HEK293 (cell line): ENCODE measurements around the gene VPS13D.

ENCODE experiments used
- BCL11A ChIP-seq: fragments of 450-650 bp; formaldehyde crosslinking; IDR thresholded peaks from 2 replicates; pipeline ENCODE4 v1.5.1; 2016; ENCODE audit warnings: low read depth, missing biosample characterization, missing genetic modification characterization
- GLIS2 ChIP-seq: fragments of 450-650 bp; formaldehyde crosslinking; IDR thresholded peaks from 2 replicates; pipeline ENCODE4 v1.5.1; 2016; ENCODE audit warnings: missing biosample characterization, missing genetic modification characterization
- IKZF3 ChIP-seq: fragments of 450-650 bp; IDR thresholded peaks from 2 replicates; pipeline ENCODE4 v1.5.0; 2018; ENCODE audit warnings: missing biosample characterization, mild to moderate bottlenecking, missing genetic modification characterization, moderate library complexity
- KLF1 ChIP-seq: fragments of 450-650 bp; formaldehyde crosslinking; IDR thresholded peaks from 2 replicates; pipeline ENCODE4 v1.5.1; 2016; ENCODE audit warnings: missing biosample characterization, missing genetic modification characterization
- KLF8 ChIP-seq: fragments of 450-650 bp; formaldehyde crosslinking; IDR thresholded peaks from 2 replicates; pipeline ENCODE4 v1.5.1; 2016; ENCODE audit warnings: missing biosample characterization, missing genetic modification characterization
- MEIS1 ChIP-seq: sonication (generic); formaldehyde crosslinking; IDR thresholded peaks from 2 replicates; pipeline ENCODE4 v1.8.1; 2022; ENCODE audit warnings: missing genetic modification reagents, mild to moderate bottlenecking, borderline replicate concordance
- PRDM1 ChIP-seq: fragments of 450-650 bp; formaldehyde crosslinking; IDR thresholded peaks from 2 replicates; pipeline ENCODE4; 2016; ENCODE audit warnings: missing biosample characterization, missing genetic modification characterization
- RBAK ChIP-seq: fragments of 450-650 bp; formaldehyde crosslinking; IDR thresholded peaks from 2 replicates; pipeline ENCODE4 v1.5.1; 2016; ENCODE audit warnings: missing biosample characterization, missing genetic modification characterization
- SETDB1 ChIP-seq: IDR thresholded peaks from one replicate; pipeline ENCODE4 v1.6.1; 2017; ENCODE audit warnings: mild to moderate bottlenecking, low read length, moderate library complexity, mixed read lengths; ENCODE audit not compliant: insufficient read length
- SP7 ChIP-seq: fragments of 450-650 bp; formaldehyde crosslinking; IDR thresholded peaks from 2 replicates; pipeline ENCODE4 v1.5.1; 2016; ENCODE audit warnings: missing biosample characterization, missing genetic modification characterization
- WT1 ChIP-seq: fragments of 450-650 bp; formaldehyde crosslinking; IDR thresholded peaks from 2 replicates; pipeline ENCODE4 v1.5.1; 2016; ENCODE audit warnings: missing biosample characterization, missing genetic modification characterization
- ZBTB6 ChIP-seq: fragments of 450-650 bp; formaldehyde crosslinking; IDR thresholded peaks from 2 replicates; pipeline ENCODE4 v1.5.1; 2017; ENCODE audit warnings: missing biosample characterization, missing genetic modification characterization
- ZFHX2 ChIP-seq: fragments of 450-650 bp; formaldehyde crosslinking; conservative IDR thresholded peaks from 2 replicates; pipeline ENCODE4 v1.5.1; 2016; ENCODE audit warnings: missing biosample characterization, missing genetic modification characterization
- ZFP37 ChIP-seq: fragments of 450-650 bp; formaldehyde crosslinking; IDR thresholded peaks from 2 replicates; pipeline ENCODE4 v1.5.1; 2016; ENCODE audit warnings: missing biosample characterization, missing genetic modification characterization
- ZIC2 ChIP-seq: fragments of 450-650 bp; formaldehyde crosslinking; IDR thresholded peaks from 2 replicates; pipeline ENCODE4 v1.5.1; 2016; ENCODE audit warnings: missing biosample characterization, missing genetic modification characterization
- ZNF121 ChIP-seq: fragments of 450-650 bp; formaldehyde crosslinking; IDR thresholded peaks from 2 replicates; pipeline ENCODE4 v1.5.1; 2016; ENCODE audit warnings: missing biosample characterization, missing genetic modification characterization
- ZNF155 ChIP-seq: fragments of 450-650 bp; formaldehyde crosslinking; IDR thresholded peaks from 2 replicates; pipeline ENCODE4 v1.5.1; 2016; ENCODE audit warnings: missing biosample characterization, missing genetic modification characterization
- ZNF280D ChIP-seq: fragments of 450-650 bp; formaldehyde crosslinking; IDR thresholded peaks from 2 replicates; pipeline ENCODE4 v1.5.1; 2016; ENCODE audit warnings: missing biosample characterization, missing genetic modification characterization
- ZNF302 ChIP-seq: fragments of 450-650 bp; formaldehyde crosslinking; IDR thresholded peaks from 2 replicates; pipeline ENCODE4 v1.5.1; 2016; ENCODE audit warnings: missing biosample characterization, missing genetic modification characterization, low read depth
- ZNF341 ChIP-seq: fragments of 450-650 bp; formaldehyde crosslinking; IDR thresholded peaks from 2 replicates; pipeline ENCODE4; 2016; ENCODE audit warnings: low read depth, missing biosample characterization, missing genetic modification characterization
- ZNF391 ChIP-seq: fragments of 450-650 bp; formaldehyde crosslinking; IDR thresholded peaks from 2 replicates; pipeline ENCODE4 v1.5.1; 2016; ENCODE audit warnings: low read depth, missing biosample characterization, missing genetic modification characterization, borderline replicate concordance
- ZNF416 ChIP-seq: fragments of 450-650 bp; formaldehyde crosslinking; IDR thresholded peaks from 2 replicates; pipeline ENCODE4 v1.5.1; 2016; ENCODE audit warnings: missing biosample characterization, missing genetic modification characterization
- ZNF558 ChIP-seq: fragments of 450-650 bp; formaldehyde crosslinking; IDR thresholded peaks from 2 replicates; pipeline ENCODE4 v1.5.1; 2016; ENCODE audit warnings: missing biosample characterization, missing genetic modification characterization
- ZNF560 ChIP-seq: fragments of 450-650 bp; formaldehyde crosslinking; IDR thresholded peaks from 2 replicates; pipeline ENCODE4 v1.5.1; 2017; ENCODE audit warnings: missing biosample characterization, missing genetic modification characterization, borderline replicate concordance
- ZNF600 ChIP-seq: fragments of 450-650 bp; formaldehyde crosslinking; IDR thresholded peaks from 2 replicates; pipeline ENCODE4 v1.5.1; 2016; ENCODE audit warnings: missing biosample characterization, missing genetic modification characterization
- ZNF626 ChIP-seq: fragments of 450-650 bp; sonication (Bioruptor Pico); formaldehyde crosslinking; IDR thresholded peaks from 2 replicates; pipeline ENCODE4 v1.5.1; 2018; ENCODE audit warnings: missing biosample characterization, missing genetic modification characterization, inconsistent platforms
- ZNF660 ChIP-seq: fragments of 450-650 bp; IDR thresholded peaks from 2 replicates; pipeline ENCODE4 v1.5.1; 2018; ENCODE audit warnings: missing biosample characterization, mild to moderate bottlenecking, missing genetic modification characterization
- ZNF664 ChIP-seq: fragments of 450-650 bp; formaldehyde crosslinking; IDR thresholded peaks from 2 replicates; pipeline ENCODE4 v1.5.1; 2016; ENCODE audit warnings: missing biosample characterization, missing genetic modification characterization
- ZNF692 ChIP-seq: fragments of 450-650 bp; formaldehyde crosslinking; IDR thresholded peaks from 2 replicates; pipeline ENCODE4 v1.5.1; 2016; ENCODE audit warnings: missing biosample characterization, missing genetic modification characterization
- ZNF776 ChIP-seq: fragments of 450-650 bp; formaldehyde crosslinking; IDR thresholded peaks from 2 replicates; pipeline ENCODE4 v1.5.0; 2017; ENCODE audit warnings: missing biosample characterization, missing genetic modification characterization, borderline replicate concordance
- ZSCAN16 ChIP-seq: fragments of 450-650 bp; formaldehyde crosslinking; IDR thresholded peaks from 2 replicates; pipeline ENCODE4 v1.5.1; 2016; ENCODE audit warnings: missing biosample characterization, missing genetic modification characterization
- ZXDB ChIP-seq: fragments of 450-650 bp; formaldehyde crosslinking; IDR thresholded peaks from 2 replicates; pipeline ENCODE4 v1.5.1; 2016; ENCODE audit warnings: missing biosample characterization, missing genetic modification characterization
- TF ChIP-seq, protein P1 (sequence below): fragments of 450-650 bp; formaldehyde crosslinking; IDR thresholded peaks from 2 replicates; pipeline ENCODE4 v1.5.1; 2017; ENCODE audit warnings: missing biosample characterization, missing genetic modification characterization

The VPS13D gene

GRCh38 chr1:12539705-12540579 lies 310.1 kb downstream of the VPS13D start (continued):
- TF ChIP-seq ZBTB6 (tag by site-specific recombination): no peak
- no peak for TF ChIP-seq ZNF302 (tag by site-specific recombination)
- peak; percentile 94 for TF ChIP-seq ZIC2
- TF ChIP-seq IKZF3 (tag by site-specific recombination): 0 out of 2 replicates have a peak, but pooled peaks have one; percentile 34
- TF ChIP-seq ZFHX2 (tag by site-specific recombination): peak; percentile 78
- TF ChIP-seq, protein P1, sequence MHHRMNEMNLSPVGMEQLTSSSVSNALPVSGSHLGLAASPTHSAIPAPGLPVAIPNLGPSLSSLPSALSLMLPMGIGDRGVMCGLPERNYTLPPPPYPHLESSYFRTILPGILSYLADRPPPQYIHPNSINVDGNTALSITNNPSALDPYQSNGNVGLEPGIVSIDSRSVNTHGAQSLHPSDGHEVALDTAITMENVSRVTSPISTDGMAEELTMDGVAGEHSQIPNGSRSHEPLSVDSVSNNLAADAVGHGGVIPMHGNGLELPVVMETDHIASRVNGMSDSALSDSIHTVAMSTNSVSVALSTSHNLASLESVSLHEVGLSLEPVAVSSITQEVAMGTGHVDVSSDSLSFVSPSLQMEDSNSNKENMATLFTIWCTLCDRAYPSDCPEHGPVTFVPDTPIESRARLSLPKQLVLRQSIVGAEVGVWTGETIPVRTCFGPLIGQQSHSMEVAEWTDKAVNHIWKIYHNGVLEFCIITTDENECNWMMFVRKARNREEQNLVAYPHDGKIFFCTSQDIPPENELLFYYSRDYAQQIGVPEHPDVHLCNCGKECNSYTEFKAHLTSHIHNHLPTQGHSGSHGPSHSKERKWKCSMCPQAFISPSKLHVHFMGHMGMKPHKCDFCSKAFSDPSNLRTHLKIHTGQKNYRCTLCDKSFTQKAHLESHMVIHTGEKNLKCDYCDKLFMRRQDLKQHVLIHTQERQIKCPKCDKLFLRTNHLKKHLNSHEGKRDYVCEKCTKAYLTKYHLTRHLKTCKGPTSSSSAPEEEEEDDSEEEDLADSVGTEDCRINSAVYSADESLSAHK (tag by site-specific recombination): peak; percentile 46
- TF ChIP-seq SETDB1: peak; percentile 73
- TF ChIP-seq SP7 (tag by site-specific recombination): peak; percentile 89
- no peak for TF ChIP-seq PRDM1 (tag by site-specific recombination)
- TF ChIP-seq ZNF776 (tag by site-specific recombination): no peak
- peak; percentile 76; the same call in 1 of the 2 replicates for TF ChIP-seq ZFP37 (tag by site-specific recombination)
- TF ChIP-seq ZXDB (tag by site-specific recombination): peak; percentile 54
- TF ChIP-seq BCL11A: 0 out of 2 replicates have a peak, but pooled peaks have one; percentile 67
- peak; percentile 35; the same call in 1 of the 2 replicates for TF ChIP-seq ZNF664
- TF ChIP-seq ZNF155 (tag by site-specific recombination): no peak
- TF ChIP-seq ZNF416 (tag by site-specific recombination): no peak
- 0 out of 2 replicates have a peak, but pooled peaks have one; percentile 40 for TF ChIP-seq MEIS1 (CRISPR knock-in tag)
- TF ChIP-seq ZNF341 (tag by site-specific recombination): peak; percentile 93
- peak; percentile 84 for TF ChIP-seq ZNF600 (tag by site-specific recombination)
- peak; percentile 86 for TF ChIP-seq GLIS2 (tag by site-specific recombination)
- TF ChIP-seq ZNF391 (tag by site-specific recombination): peak; percentile 80; the same call in 1 of the 2 replicates
- TF ChIP-seq ZSCAN16 (tag by site-specific recombination): no peak
- peak; percentile 46; the same call in 1 of the 2 replicates for TF ChIP-seq KLF8 (tag by site-specific recombination)
- TF ChIP-seq ZNF626 (tag by site-specific recombination): no peak
- TF ChIP-seq RBAK (tag by site-specific recombination): no peak
- no peak for TF ChIP-seq ZNF560 (tag by site-specific recombination)
- no peak for TF ChIP-seq ZNF660 (tag by site-specific recombination)
- peak; percentile 80 for TF ChIP-seq WT1 (tag by site-specific recombination)
- 0 out of 2 replicates have a peak, but pooled peaks have one; percentile 29 for TF ChIP-seq ZNF692 (tag by site-specific recombination)
- peak; percentile 54; the same call in 1 of the 2 replicates for TF ChIP-seq ZNF558 (tag by site-specific recombination)
- peak; percentile 81; the same call in 1 of the 2 replicates for TF ChIP-seq ZNF280D (tag by site-specific recombination)
- peak; percentile 100 for TF ChIP-seq ZNF121 (tag by site-specific recombination)
- TF ChIP-seq KLF1 (tag by site-specific recombination): peak; percentile 10; the same call in 1 of the 2 replicates
